Bone marrow (tissue), 2 donors: ENCODE data around the gene NT5DC1.

Experiments used
- DNase-seq, 2 donors: peaks; one replicate each; lab custom pipeline; 2025; lab: John Stamatoyannopoulos, UW

The NT5DC1 gene

DNA sequence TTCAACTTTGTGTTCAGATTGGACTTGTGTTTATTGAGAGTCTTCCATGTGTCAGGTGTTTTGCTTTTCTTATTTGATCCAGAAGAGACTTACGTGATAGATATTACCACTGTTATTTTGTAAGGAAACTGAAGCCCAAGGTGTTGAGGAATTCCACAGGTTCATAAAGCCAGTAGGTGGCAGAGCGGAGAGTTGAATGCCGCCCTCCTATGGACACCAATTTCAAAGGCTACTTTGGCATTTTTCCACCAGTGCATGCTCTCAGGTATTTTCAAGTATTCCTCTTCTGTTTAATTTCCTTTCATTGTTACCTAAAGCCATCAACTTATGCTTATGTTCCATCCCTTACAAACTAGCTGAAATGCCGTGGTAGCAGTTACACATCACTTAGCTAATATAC is 39.3 kb downstream of the NT5DC1 start:
- no peak for DNase-seq

DNA sequence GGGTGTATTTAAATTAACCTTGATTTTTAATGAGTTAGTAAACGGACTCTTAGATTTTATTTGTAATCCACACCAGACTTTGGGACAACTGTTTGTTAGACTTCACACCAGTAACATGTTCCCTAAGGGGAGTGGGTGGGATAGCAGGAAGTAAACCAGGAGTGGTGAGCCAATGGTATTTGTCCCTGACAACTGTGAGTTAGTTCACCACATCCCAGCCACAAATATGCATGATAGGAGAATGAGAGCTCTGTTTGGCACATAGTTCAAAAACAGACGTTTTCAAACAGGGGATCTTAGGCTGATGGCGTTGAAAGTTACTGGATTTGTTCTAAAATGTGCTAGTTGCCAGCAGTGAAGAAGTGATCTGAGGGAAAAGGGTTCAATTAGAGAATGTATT is 44.0 kb downstream of the NT5DC1 start:
- DNase-seq: no peak

DNA sequence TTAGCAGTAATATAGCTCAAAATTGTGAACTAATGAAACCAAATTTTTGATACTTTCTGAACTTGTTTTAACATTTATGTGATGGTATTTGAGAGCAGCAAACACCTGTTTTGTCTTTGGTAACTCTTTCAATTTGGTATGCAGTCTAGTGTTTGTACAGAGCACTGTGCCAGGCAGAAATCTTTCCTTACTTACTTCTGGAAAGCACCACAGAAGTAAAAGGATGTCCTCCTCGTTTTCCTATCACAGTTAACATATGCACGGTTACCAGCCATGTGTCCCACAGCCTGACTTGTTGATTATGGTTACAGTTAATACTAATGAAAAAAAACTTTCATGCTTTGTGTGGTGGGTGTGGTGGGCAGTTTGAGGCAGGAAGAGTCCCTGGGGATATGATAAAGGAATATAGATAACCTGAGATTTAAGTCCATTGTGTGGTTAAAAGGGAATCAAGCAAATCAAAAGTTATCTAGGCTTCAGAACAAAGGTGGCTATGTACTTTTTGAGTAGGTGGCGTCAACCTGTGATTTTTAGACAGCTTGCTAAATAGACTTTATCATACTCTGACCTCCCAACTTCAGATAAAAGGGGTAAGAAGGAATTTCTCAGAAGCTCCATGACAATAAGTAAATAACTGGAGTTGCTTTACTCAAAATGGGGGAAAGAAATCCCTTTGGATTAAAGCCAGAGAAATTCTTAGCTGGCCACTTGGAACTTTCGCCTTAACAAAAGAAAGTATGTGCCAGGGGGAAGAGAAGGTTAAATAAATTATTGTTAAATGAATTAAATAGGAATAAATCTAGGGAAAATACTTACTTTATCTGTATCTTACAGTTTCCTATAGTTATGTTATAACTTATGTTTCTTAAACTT is 45.4 kb downstream of the NT5DC1 start:
- DNase-seq: no peak

DNA sequence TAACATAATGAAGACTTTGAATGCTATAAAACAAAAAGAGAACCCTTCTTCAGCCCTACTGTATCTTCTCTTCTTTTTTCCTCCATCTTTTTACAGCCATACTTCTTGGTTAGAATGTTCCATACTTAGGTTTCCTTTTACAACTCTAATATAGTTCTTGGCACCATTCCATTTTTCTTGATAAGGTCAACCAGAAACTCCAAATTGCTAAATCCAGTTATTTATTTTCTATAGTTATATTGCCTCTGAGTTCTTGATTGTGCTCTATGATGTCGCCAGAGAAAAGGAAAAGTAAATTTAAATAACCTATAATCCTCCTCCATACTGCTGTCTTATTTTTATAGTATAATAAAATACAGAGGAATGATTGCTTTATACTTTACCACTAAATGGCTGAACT is 52.0 kb downstream of the NT5DC1 start:
- DNase-seq: no peak

DNA sequence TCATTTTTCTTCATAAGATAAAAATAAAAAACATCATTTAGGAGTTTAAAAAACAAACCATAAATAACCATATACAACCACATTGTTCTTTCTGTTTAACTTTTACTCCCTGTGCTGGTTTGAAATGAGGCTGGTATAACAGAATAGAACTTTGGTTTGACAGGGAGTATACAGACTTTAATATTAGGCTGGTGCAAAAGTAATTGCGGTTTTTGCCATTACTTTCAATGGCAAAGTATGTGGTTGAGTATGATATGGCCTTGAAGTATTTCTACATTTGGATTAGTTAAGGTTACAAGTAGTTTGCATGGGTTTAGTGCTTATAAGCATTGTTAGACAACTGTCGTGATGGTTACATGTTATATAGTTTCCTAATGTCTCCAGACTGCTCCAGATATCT is 54.2 kb downstream of the NT5DC1 start:
- no peak for DNase-seq

DNA sequence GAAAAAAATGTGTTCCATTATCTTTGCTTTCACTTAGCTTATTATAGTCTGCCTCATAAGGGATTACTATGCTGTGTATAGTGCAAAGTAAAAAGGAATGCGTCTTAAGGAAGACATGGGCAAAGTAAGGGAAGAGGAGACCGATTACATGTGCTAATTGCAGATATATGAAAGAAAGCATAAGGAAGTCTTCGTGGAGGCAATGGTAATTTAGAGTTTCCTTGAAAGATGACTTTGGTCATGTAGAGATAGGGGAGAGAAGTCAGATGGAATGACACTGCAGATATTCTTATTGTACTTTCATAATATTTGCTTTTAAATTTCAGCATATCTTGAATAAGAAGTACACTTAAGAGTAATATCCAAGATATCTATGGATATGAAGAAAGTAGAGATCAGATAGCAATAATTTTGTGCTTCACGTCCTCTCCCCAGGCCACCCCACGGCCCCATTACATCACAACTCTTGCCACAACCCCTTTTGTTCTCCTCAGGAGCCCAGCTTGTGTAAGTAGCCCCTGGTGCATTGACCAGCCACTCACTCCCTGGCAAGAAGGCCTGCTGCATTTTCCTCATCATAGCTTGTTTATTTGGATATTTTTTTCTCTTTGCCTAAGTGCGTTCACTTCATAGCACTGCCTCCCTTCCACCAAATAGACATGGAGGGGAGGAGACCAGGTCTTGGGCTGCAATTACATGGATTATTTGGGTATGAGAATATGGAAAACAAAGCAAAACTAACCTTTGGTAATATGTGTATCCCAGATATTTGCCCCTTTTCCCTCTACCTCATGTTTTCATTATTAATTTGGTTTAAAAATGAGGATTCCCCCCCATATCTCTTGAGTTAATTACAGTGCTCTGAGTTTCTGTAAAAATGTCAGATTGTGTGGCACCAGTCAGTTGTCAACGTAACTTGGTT is 56.0 kb downstream of the NT5DC1 start:
- DNase-seq: no peak

DNA sequence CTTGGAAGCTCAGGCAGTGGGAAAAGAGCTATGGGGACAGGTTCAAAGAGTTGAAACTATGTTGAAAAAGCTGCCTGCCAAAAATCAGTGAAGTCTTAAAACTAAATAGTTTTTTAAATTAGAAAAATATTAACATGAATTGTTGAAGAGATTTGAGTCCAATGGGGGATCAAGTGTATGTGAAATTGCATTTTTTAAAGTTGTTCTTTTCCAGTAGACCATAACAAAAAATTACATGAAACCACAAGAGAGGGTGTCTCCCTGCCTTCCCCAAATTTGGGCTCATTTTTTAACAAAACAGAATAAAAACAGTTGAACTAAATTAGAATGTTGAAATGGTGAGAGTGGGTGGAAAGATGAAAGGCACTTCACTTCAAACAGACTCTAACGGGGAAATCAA is 56.7 kb downstream of the NT5DC1 start:
- no peak for DNase-seq

DNA sequence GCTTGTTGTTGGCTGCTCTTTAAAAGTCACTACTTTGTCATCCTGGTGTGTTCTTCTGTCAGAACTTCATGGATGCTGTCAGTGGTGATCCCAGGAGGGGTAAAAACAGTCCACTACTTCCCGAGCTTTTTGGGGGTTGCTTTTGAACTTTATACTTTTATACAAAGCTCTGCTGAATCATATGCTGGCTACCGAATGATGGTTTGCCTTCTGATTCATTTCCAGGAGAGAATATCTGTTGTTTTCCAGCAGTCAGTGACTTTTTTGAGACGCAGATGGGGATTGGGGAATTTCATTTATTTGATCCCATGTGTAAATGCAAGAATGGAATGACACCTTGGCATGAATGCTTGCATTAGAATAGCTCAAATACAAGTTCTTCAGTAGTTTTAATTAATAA is 58.0 kb downstream of the NT5DC1 start:
- no peak for DNase-seq

DNA sequence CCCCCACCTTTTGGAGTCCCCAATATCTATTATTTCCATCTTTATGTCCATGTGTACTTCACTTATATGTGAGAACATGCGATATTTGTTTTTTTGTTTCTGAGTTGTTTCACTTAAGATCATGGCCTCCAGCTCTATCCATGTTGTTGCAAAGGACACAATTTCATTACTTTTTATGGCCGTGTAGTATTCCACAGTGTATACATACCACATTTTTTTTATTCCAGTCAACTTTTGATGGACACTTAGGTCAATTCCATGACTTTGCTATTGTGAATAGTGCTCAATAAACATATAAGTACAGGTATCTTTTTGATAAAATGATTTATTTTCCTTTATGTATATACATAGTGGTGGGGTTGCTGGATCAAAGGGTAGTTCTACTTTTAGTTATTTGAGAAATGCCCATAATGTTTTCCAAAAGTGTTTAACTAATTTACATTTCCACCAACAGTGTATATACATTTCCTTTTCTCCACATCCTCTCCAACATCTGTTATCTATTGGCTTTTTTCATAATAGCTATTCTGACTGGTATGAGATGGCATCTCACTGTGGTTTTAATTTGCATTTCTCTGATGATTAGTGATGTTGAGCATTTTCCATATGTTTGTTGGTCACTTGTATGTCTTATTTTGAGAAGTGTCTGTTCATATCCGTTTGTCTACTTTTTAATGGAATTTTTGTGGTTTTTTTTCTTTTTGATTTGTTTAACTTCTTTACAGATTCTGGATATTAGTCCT is 59.3 kb downstream of the NT5DC1 start:
- no peak for DNase-seq

DNA sequence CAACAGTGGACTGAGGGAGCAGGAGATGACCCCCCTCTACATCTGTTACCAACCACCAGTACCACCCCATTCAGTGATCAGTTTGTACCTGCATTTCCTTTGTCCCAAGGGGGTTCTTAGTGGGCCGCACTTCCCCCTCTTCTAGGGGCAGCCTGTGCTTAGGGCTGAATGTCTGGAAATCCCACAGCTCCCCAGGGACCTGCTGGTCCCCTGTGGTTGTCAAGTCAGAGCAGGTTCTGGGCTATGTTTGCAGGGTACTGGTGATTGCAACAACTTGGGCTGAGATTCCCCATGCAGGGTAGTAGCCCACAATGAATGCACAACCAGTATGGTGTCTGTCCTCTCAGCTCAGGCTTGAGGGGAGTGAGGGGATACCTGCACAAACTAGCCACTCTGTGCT is 64.9 kb downstream of the NT5DC1 start:
- DNase-seq: no peak

DNA sequence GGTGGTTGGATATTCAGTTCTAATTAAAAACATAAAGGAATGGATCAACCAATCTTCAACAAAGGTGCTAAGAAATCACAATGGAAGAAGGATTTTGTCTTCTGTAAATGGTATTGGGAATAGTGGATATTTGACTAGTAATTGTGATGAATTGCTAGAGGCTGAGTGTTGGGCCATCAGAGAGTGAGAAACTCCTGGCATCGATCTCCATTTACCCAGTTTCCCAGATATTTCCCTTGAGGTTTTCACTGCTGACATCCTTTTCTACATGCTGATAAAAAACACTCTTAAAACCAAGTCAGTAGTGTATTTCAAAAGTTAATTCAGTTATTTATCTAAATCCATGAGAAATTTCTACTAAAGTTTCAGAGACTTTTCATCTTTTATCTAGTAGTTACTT is 65.7 kb downstream of the NT5DC1 start:
- DNase-seq: no peak

DNA sequence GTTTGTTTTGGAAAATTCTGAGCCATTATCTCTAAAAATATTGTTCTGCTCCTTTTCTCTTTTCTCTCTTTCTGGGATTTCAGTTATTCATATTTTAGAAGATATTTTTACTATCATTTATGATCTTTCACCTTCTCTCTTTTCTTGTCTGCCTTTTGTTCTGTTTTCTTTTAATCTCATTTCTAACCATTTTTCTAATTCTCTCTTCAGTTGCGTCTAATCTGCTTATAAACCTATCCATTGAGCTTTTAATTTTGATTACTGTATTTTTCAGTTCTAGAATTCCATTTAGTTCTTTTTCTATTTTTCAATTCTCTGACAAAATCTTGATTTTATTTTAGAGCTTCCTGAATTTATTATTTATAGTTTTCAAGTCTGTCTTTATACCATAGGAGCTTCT is 67.5 kb downstream of the NT5DC1 start:
- no peak for DNase-seq

DNA sequence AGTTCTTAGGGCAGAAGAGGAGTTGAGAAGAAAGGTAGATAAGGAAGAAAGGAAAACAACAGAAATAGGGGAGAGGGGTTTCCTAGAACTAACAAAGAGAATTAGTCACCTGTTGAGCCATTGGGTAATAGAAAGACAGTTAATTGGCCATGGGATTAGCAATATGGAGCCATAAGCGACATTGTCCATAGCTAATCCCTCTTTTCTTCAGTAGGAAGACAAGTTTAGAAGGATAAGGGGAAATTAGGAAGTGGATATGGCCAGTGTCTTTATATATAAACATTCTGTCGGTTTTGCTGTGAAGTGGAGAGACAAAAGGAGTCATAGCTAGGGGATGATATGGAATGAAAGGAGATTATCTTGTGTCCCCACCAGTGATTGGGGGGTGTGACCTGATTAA is 69.2 kb downstream of the NT5DC1 start:
- no peak for DNase-seq

DNA sequence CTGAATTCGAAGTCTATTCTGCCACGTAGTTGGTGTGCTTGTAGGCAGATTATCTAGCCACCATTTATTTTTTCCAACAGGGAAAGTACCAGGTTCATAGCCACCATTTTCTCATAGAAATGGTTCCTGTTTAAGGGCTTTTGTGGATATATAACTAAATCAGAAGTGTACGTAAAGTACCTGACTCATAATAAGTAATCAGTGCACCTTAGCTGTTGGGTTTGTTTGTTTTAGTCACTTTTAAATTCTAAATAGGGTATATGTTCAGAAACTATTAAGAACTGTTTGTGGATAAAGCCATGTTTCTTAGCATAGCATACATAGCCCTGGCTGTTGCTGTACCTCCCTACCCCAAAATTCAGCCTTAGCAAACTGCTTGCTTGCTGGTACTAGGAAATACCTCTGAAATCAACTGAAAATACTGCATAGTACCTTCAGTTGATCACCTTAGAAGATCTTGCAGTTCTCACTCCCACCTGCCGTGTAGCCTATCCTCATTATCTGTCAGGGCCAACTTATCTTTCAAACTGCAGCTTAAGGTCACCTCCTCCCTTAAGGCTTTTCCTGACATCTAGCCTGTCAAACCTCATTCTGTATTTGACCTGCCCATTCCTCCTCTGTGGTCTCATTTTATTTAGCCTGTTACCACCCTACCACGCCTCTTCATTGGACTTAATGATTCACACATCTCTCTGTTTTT is 69.9 kb downstream of the NT5DC1 start:
- DNase-seq: no peak

DNA sequence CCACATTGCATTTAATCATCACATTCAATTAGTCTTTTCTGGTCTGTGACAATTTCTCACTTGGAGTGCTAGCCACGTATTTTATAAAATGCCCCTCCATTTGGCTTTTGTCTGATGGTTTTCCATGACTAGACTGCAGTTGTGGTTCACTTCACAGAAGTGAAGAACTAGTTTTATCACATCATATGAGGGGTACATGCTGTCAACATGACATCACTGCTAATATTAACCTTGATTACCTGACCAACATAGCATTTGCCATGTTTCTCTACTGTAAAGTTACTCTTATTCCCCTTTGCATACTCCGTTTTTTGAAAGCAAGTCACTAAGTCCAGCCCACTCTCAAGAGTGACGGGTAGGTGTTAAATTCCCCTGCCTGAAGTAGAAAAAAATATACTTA is 73.3 kb downstream of the NT5DC1 start:
- DNase-seq: no peak

DNA sequence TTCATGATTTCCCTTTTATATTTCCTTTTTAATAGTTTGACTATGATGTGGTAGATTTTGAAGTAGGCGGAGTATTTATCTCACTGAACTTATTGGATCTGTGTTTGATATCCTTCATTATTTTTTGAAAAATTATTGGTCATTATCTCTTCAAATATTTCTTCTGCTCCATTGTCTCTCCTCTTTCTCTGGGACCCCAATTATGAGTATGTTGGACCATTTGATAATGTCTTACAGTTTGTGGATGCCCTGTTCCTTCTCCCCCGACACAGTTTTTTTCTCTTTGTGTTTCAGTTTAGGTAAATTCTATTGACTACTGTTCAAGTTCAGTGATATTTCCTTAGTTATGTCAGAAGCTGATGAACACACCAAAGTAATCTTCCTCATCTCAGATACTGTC is 74.7 kb downstream of the NT5DC1 start:
- no peak for DNase-seq

DNA sequence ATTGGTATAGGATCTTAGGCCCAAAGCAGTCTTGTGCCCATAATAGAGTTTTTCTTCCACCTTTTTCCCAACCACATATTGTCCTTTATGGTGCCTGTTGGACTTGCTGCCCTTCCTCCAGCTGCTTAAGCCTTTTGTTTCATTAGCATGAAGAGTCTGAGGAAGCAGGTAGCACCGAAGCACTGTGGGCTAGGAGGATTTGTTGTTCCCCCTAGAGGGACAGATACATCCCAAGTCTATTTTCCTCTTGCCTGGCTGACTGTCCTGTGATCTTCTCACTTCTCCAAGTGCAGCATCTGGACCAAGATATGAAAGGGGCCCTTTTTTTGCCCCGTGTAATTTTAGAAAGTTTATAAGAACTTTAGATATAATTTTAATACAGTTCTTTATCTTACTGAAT is 75.9 kb downstream of the NT5DC1 start:
- no peak for DNase-seq

DNA sequence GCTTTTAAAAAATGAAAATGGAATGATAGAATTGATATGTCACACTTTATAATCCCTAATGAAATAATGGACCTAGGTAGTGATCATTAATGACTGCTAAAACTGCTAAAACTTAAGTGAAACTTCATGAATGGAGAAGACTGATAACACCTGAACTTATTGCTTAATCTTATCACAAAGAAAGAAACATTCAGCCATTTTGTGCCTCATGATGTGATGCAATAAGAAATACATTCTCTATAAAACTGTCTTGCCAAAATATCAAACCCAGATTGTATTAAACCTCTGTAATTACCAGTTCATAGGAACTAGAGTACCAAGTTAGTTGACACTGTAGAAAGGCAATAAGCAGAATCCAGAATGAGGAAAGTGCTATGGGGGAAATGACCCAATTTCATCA is 79.7 kb downstream of the NT5DC1 start:
- no peak for DNase-seq

DNA sequence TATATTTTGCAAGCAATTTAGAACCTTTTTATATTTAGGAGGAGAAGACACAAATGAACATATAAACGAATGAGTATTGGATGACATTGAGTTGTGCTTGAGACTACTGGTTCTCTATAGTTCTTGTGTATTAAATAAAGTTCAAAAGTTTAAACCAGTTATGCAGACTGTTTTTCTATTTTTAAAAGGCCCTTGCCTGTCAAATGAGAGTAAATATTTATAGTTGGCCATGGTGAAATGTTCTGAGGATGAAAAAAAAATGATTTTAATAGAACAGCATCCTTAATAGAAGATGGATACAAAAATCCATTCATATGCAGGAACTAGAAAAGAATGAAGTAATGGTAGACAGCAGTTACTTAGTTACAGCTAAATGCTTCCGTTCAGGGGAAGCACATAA is 88.8 kb downstream of the NT5DC1 start:
- DNase-seq: no peak

DNA sequence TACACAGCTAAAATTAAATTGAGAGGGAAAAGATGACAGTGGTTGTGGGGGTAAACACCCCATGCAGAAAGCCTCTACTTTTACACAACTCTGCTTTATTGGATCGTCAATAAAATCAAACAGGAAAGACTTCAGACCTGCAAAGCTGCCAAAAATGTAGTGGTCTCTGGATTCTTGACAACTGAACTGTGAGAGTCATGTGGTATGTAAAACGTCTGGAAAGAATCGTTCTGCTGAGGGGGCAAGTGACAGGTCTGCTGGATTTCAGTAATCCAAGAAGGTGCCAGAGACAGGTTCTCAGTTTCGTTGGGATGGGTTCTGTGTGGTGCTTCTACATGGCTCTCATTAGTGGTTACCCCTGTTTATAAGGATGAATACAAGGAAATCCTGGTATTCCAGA is 89.9 kb downstream of the NT5DC1 start:
- DNase-seq: no peak

DNA sequence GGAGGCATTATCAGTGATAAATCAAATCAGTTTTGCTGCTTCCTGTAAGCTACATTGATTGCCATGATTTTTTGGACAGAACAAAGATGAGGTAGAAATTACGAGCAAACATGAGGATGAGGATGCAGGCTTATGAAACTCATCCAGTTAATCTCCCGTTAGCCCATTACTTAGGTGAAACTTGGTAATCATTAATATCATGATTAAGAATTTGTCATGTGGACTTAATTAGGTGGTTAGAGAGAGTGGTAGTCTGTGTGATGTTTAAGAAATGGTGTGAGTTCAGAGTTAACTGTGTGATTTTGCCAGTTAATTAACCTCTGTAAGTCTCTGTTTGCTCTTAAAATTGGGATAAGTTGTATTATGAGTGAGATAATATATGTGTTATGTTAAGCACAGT is 91.2 kb downstream of the NT5DC1 start:
- no peak for DNase-seq

DNA sequence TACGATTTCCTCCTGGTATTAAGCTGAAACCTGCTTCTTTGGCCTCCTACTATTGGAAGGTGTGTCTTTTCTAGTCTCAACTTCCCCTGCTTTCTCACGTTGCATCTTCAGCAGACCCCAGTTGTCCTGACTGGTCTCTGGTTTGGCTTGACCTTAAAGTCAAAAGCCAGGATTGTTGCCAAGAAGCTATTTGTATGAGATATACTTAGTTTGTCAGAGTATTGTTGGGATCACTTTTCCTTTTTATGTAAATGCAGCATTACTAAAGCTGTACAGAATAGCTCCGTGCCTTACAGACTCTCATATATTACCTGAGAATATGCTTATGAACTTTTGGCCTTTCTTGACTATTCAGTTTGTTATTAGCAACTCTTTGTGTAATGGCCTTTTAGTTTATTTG is 92.1 kb downstream of the NT5DC1 start:
- DNase-seq: no peak
